ENCODE measurements around the gene LMAN2L. TPM values are rescaled to one million over a fixed set of nuclear protein-coding genes. Genes with fewer than 3 reads are reported as not detected.

Gene LMAN2L
- total RNA-seq, 1 donor from 2014 or later, result 28.2 TPM

- no peak for DNase-seq (ENCODE audit: low read depth)
Measured at GRCh38 chr2:96760986-96761832, 21.3 kb upstream of the LMAN2L start.

GRCh38 chr2:96760036-96760985, 20.4 kb upstream of the LMAN2L start, which contains the start of gene CNNM4:
CNNM4 (plus strand) TSS chr2:96760902; CDS start chr2:96761000, 98 bp downstream.
- DNase-seq (ENCODE audit: low read depth), result peak; percentile 92

GRCh38 chr2:96759548-96759947, 19.7 kb upstream of the LMAN2L start:
- no peak for DNase-seq (ENCODE audit: low read depth)

GRCh38 chr2:96758987-96759386, 19.1 kb upstream of the LMAN2L start:
- DNase-seq (ENCODE audit: low read depth), result no peak

DNA sequence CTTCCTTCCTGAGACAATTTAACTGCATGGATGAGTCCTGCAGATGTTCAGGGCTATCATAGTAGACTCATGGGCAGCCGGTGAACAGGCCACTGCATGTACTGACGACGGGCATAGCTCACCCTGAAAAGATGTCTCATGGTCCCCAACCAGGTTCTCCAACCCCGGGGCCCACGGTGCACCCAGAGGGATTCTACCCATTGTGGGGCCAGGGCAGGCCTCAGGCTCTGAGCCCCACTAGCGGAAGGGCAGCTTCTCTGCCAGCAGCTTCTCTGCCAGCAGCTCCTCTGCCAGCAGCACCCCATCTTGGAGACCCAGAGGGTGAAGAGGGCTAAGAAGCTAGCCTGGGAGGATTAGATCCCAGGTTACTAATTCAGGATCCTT, 17.6 kb upstream of the LMAN2L start:
- DNase-seq (ENCODE audit: low read depth), result no peak

DNA sequence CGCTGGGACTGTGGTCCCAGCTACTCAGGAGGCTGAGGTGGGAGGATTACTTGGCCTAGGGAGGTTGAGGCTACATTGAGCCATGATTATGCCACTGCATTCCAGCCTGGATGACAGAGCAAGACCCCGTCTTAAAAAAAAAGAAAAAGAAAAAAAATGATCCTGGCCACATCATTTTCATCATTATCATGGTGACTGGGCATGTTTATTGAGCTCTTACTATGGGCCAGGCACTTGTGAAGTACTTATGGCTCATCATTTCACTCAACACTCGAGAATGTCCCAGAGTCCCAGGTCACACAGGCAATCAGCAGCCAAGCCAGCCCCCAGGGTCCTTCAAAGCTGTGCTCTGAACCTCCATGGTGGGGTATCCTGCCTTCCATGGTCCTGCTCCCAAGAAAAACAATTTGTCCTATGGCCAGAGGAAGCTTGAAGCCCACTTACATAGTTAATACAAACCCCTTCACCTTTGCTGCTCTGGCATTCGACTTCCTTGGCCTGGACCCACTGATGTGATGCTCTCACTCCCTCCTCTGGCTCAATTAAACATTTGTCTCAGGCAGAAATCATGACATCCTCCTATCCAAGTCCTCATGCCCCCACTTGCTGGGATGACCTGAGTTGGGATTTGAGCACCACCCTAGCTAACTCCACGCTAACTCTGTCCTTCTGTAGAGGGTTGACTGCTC, 17.1 kb upstream of the LMAN2L start:
- no peak for DNase-seq (ENCODE audit: low read depth)

- no peak for DNase-seq (ENCODE audit: low read depth)
Measured at GRCh38 chr2:96754317-96754716, 14.5 kb upstream of the LMAN2L start.

DNA sequence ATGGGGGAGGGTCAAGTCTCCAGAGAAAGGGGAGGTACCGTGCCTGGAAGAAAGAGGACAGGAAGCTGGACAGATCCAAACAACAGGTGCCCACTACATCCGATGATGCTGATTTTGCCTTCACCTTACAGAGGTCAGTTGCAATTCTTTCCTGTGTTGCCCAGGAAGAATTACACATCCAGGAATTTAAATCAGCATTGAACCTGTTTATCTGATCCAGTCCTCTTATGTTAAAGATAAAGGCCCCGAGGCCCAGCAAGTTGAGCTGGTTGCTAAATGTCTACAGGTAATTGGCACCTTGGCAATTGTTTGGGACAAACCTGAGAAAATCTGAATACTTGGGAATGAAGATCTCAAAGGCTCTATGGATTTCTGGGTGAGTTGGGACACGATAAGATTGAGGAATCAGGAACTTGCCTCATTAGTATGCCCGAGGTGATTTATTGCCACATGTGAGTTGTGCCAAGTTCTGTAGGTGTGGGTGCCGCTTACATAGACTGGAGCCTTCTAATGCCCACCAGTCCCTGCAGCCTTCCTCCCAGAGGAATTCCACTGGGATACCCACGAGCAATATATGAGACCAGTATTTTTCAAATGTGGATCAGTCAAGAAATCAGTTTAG, 13.9 kb upstream of the LMAN2L start:
- DNase-seq (ENCODE audit: low read depth), result no peak

- DNase-seq (ENCODE audit: low read depth), result no peak
Measured at GRCh38 chr2:96751800-96752199, 11.9 kb upstream of the LMAN2L start.

DNA sequence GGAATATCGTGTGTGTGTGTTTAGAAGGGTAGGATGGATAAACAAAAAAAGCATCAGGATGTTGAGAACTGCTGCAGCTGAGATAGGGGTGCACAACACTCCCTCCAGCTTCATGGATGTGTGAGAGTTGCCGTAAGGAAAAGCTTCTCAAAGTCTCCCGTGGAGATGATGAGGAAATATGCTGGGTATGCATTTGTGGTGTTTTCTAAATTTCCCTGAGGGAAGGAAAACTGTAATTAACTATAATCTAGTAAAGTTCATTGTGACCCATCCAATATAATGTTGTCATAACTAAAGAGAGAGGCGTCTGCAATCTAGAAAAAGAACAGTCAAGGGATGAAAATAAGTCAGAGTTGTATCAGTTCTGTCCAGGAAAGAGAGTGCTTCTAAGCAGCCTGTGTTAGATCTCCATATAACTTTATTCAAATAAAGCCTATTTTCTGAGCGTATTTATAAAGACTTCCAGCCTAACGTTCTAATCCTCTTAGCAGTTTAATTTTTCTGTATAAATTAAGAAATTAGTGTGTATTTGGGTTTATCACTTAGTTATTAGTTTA, 7.3 kb upstream of the LMAN2L start:
- DNase-seq (ENCODE audit: low read depth), result no peak

DNA sequence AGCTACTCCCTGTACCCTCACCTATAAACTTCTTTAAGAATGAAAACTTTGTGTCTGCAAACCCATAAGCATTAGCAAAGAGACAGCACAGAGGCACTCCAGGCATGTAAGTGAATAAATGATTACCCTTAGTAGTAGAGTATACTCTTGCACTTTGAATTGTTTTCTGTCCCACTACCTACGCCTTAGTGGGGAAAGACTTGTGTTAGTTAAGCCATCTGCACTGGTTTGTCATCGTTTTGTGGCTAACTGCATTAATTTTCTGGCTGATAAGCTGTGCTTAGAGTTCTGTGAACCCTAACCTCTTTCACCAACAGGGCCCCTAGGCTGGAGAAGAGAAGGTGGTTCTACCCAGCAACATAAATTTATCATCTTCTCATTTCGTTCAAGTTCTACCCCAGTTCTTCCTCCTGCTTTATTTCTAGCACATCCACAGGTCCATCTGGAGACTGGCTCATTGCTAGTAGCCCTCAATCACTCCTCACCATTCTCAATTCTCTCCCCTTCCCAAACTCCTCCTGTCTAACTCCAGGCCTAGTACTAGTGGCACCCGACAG, 710 bp downstream of the LMAN2L start:
- peak; percentile 9 for DNase-seq (ENCODE audit: low read depth)

GRCh38 chr2:96737831-96738230, 2.0 kb downstream of the LMAN2L start:
- DNase-seq (ENCODE audit: low read depth), result no peak

GRCh38 chr2:96737251-96737650, 2.6 kb downstream of the LMAN2L start:
- no peak for DNase-seq (ENCODE audit: low read depth)

- DNase-seq (ENCODE audit: low read depth), result no peak
Measured at GRCh38 chr2:96734880-96735583, 4.8 kb downstream of the LMAN2L start.

DNA sequence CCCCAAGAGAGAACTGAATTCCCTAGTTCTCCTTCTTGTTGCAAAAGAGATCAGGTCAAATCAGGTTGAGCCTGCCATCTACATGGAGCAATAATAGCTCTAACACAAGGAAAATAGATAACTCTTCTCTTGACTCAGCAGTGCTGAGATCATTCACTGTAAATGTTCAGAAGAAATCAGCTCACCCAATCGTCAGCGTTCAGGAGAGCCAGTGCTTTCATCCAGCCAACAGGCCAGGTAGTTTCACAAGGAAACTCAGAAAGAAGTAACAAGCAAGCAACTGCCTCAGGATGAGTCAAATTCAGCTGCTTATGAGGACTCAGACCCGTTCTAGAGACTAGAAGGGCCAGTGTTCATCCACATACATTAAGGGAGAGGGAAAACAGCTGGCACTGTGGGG, 5.9 kb downstream of the LMAN2L start:
- DNase-seq (ENCODE audit: low read depth), result no peak

DNA sequence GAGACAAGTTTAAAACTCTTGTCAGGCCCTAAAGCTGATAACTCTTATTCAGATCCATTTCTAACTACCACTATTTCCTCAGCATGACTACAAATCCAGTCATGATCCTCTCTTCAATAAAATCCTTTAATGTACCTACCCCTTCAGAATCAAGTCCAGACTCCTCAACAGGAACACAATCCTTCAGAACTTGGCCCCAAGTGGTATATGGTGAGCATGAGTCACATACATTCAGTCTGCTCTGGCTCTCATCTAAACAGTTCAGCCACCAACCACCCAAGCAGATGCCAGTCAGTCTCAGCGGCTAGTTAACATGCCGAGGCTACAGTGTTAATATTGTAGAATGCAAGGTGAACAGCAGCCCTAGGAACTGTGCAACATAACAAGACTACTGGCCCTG, 9.7 kb downstream of the LMAN2L start:
- DNase-seq (ENCODE audit: low read depth), result peak; percentile 3

GRCh38 chr2:96729748-96730147, 10.1 kb downstream of the LMAN2L start:
- DNase-seq (ENCODE audit: low read depth), result no peak

GRCh38 chr2:96727431-96727830, 12.4 kb downstream of the LMAN2L start:
- DNase-seq (ENCODE audit: low read depth), result peak; percentile 12

GRCh38 chr2:96726131-96726530, 13.7 kb downstream of the LMAN2L start:
- no peak for DNase-seq (ENCODE audit: low read depth)

GRCh38 chr2:96716388-96716787, 23.5 kb downstream of the LMAN2L start:
- no peak for DNase-seq (ENCODE audit: low read depth)
